Neural progenitor cell (in vitro differentiated cells): ENCODE data around the gene RSU1.

Experiments
- EZH2 ChIP-seq: fragments of 200-600 bp; sonication (generic); IDR thresholded peaks from 2 replicates; pipeline ENCODE4 v1.6.1; 2017; ENCODE audit warnings: antibody characterized with exemption, mild to moderate bottlenecking, moderate library complexity
- TF ChIP-seq, protein P1 (sequence below): fragments of 200-600 bp; sonication (generic); IDR thresholded peaks from 2 replicates; pipeline ENCODE4 v1.5.1; 2017; ENCODE audit warnings: antibody characterized with exemption, mild to moderate bottlenecking

GRCh38 chr10:16845248-16845647 lies 28.0 kb upstream of the RSU1 start:
- TF ChIP-seq, protein P1, sequence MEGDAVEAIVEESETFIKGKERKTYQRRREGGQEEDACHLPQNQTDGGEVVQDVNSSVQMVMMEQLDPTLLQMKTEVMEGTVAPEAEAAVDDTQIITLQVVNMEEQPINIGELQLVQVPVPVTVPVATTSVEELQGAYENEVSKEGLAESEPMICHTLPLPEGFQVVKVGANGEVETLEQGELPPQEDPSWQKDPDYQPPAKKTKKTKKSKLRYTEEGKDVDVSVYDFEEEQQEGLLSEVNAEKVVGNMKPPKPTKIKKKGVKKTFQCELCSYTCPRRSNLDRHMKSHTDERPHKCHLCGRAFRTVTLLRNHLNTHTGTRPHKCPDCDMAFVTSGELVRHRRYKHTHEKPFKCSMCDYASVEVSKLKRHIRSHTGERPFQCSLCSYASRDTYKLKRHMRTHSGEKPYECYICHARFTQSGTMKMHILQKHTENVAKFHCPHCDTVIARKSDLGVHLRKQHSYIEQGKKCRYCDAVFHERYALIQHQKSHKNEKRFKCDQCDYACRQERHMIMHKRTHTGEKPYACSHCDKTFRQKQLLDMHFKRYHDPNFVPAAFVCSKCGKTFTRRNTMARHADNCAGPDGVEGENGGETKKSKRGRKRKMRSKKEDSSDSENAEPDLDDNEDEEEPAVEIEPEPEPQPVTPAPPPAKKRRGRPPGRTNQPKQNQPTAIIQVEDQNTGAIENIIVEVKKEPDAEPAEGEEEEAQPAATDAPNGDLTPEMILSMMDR = no peak
- TF ChIP-seq EZH2 = no peak
